ENCODE measurements around the gene PGBD5.

Gene PGBD5

GRCh38 chr1:230396966-230397365, 29.2 kb downstream of the PGBD5 start:
- DNase-seq (ENCODE audit: low read depth) = no peak

- no peak for DNase-seq (ENCODE audit: low read depth)
These were observed 30.2 kb downstream of the PGBD5 start for GRCh38 chr1:230395932-230396331.

- no peak for DNase-seq (ENCODE audit: low read depth)
These were observed 31.4 kb downstream of the PGBD5 start for GRCh38 chr1:230394741-230395140.

- DNase-seq (ENCODE audit: low read depth) = no peak
These were observed 32.0 kb downstream of the PGBD5 start for GRCh38 chr1:230394134-230394533.

- no peak for DNase-seq (ENCODE audit: low read depth)
These were observed 32.4 kb downstream of the PGBD5 start for GRCh38 chr1:230393722-230394121.

- DNase-seq (ENCODE audit: low read depth) = no peak
These were observed 33.1 kb downstream of the PGBD5 start for GRCh38 chr1:230392920-230393521.

- no peak for DNase-seq (ENCODE audit: low read depth)
These were observed 33.6 kb downstream of the PGBD5 start for GRCh38 chr1:230392536-230392909.

- no peak for DNase-seq (ENCODE audit: low read depth)
These were observed 34.2 kb downstream of the PGBD5 start for GRCh38 chr1:230391776-230392535.

GRCh38 chr1:230390371-230390770, 35.8 kb downstream of the PGBD5 start:
- DNase-seq (ENCODE audit: low read depth) = no peak

- no peak for DNase-seq (ENCODE audit: low read depth)
These were observed 38.3 kb downstream of the PGBD5 start for GRCh38 chr1:230387876-230388275.

- DNase-seq (ENCODE audit: low read depth) = no peak
These were observed 38.8 kb downstream of the PGBD5 start for GRCh38 chr1:230387296-230387695.

GRCh38 chr1:230386637-230387262, 39.4 kb downstream of the PGBD5 start:
- no peak for DNase-seq (ENCODE audit: low read depth)

GRCh38 chr1:230385930-230386329, 40.2 kb downstream of the PGBD5 start:
- no peak for DNase-seq (ENCODE audit: low read depth)

GRCh38 chr1:230385158-230385450, 41.0 kb downstream of the PGBD5 start:
- DNase-seq (ENCODE audit: low read depth) = no peak

- DNase-seq (ENCODE audit: low read depth) = no peak
These were observed 41.6 kb downstream of the PGBD5 start for GRCh38 chr1:230384380-230385157.

- DNase-seq (ENCODE audit: low read depth) = no peak
These were observed 42.7 kb downstream of the PGBD5 start for GRCh38 chr1:230383425-230383824.

- DNase-seq (ENCODE audit: low read depth) = no peak
These were observed 44.1 kb downstream of the PGBD5 start for GRCh38 chr1:230382001-230382491.

GRCh38 chr1:230381585-230381984, 44.5 kb downstream of the PGBD5 start:
- DNase-seq (ENCODE audit: low read depth) = no peak

GRCh38 chr1:230381049-230381467, 45.1 kb downstream of the PGBD5 start:
- DNase-seq (ENCODE audit: low read depth) = no peak

- DNase-seq (ENCODE audit: low read depth) = no peak
These were observed 46.2 kb downstream of the PGBD5 start for GRCh38 chr1:230379928-230380327.

- DNase-seq (ENCODE audit: low read depth) = no peak
These were observed 46.7 kb downstream of the PGBD5 start for GRCh38 chr1:230379462-230379861.

GRCh38 chr1:230377851-230378250, 48.3 kb downstream of the PGBD5 start:
- no peak for DNase-seq (ENCODE audit: low read depth)

- no peak for DNase-seq (ENCODE audit: low read depth)
These were observed 48.8 kb downstream of the PGBD5 start for GRCh38 chr1:230377324-230377723.
